ENCODE data around the gene PGLYRP1. TPM values are rescaled to one million over a fixed set of nuclear protein-coding genes. Genes with fewer than 3 reads are reported as not detected.

Gene PGLYRP1
- total RNA-seq, 4 donors from 2014 or later = not detected

- TF ChIP-seq POLR2A (IDR thresholded peaks at IDR 0.05) = no peak
- TF ChIP-seq CTCF (IDR thresholded peaks at IDR 0.05 in 4 of 5, conservative IDR thresholded peaks at IDR 0.05 in 1 of 5) = no peak
- DNase-seq (no peak), ATAC-seq (no peak)
- in situ Hi-C loops (cut with MboI; ENCODE audit: low sequenced_read_pairs in 4 of 4) = no loop called here
- Histone ChIP-seq H3K4me1 (no peaks in the 10 kb centered on the region), H3K36me3 (no peaks in the 10 kb centered on the region), H3K4me3 (no peak overlapping the region), H3K27ac (no peak overlapping the region), H3K9me3 (no peaks in the 10 kb centered on the region), H3K27me3 (peaks cover 7 to 20% (median 9%) of the 10 kb centered on the region in 3 donors)
- intact Hi-C loops (cut with DNase I; ENCODE audit: low total_unique reads) = no loop called here
These were observed 20.1 kb downstream of the PGLYRP1 start for GRCh38 chr19:46002678-46003275.

DNA sequence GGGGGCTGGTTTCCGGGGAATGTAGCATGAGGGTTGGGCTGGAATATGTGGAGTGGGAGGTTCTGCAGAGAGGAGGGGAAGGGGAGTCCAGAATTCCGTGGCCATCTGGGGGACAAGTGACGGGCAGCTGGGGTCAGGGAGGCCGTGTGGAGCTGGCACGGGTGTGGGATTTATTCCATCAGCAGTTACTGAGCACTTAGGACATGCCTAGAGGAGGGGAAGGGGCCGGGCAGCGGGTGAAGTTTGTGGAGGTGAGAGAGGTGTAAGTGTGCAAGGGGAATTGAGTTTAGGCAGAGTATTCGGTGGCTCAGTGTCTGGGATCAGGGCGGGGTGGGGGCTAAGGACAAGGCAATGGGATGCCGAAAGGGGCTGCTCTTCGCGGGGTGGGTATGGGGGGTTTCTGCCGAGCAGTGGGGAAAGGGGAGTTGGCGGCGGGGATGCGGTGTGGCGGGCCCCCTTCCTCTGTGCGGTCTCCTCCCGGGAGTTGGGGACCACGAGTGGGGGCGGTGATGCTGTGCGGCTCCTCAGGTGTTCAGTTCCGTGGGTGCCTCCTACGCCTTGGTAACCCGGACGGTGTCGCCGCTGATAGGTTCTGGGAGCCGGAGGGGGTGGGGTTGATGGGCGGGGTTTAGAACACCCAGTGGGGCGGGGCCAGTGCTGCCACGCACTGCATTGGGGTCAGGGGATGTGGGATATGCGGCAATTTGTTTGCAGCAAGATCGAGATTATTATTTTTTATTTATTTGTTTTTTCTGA is 22.2 kb downstream of the PGLYRP1 start:
- peaks cover 5 to 6% of the 10 kb centered on the region in 2 donors for H3K4me1 ChIP-seq
- in situ Hi-C loops (cut with MboI; ENCODE audit: low sequenced_read_pairs in 4 of 4) (no loop called here), intact Hi-C loops (cut with DNase I; ENCODE audit: low total_unique reads) (no loop called here)

GRCh38 chr19:45999653-46000121 is 23.2 kb downstream of the PGLYRP1 start:
- H3K27ac ChIP-seq = no peak overlapping the region
- intact Hi-C loops (cut with DNase I; ENCODE audit: low total_unique reads) = no loop called here
- no peak overlapping the region for H3K4me3 ChIP-seq
- H3K36me3 ChIP-seq = no peaks in the 10 kb centered on the region
- in situ Hi-C loops (cut with MboI; ENCODE audit: low sequenced_read_pairs in 4 of 4) = no loop called here
- peaks cover 6 to 7% of the 10 kb centered on the region in 2 donors for H3K4me1 ChIP-seq
- no peak for ATAC-seq
- no peaks in the 10 kb centered on the region for H3K9me3 ChIP-seq
- H3K27me3 ChIP-seq = peaks cover 7 to 20% (median 9%) of the 10 kb centered on the region in 3 donors
- DNase-seq = no peak
- no peak for TF ChIP-seq POLR2A (IDR thresholded peaks at IDR 0.05)
- no peak for TF ChIP-seq CTCF (IDR thresholded peaks at IDR 0.05 in 4 of 5, conservative IDR thresholded peaks at IDR 0.05 in 1 of 5)

More for the DNA sequence above, 22.2 kb downstream of the PGLYRP1 start:
- no peak overlapping the region for H3K27ac ChIP-seq
- ATAC-seq (no peak), DNase-seq (no peak)
- TF ChIP-seq POLR2A (IDR thresholded peaks at IDR 0.05) (no peak), CTCF (IDR thresholded peaks at IDR 0.05 in 4 of 5, conservative IDR thresholded peaks at IDR 0.05 in 1 of 5) (no peak)
- no peaks in the 10 kb centered on the region for H3K36me3 ChIP-seq
- H3K4me3 ChIP-seq = peak overlapping the region in 1 of 4 donors; percentile 3
- H3K27me3 ChIP-seq = peaks cover 7 to 20% (median 9%) of the 10 kb centered on the region in 3 donors
- H3K9me3 ChIP-seq = no peaks in the 10 kb centered on the region

DNA sequence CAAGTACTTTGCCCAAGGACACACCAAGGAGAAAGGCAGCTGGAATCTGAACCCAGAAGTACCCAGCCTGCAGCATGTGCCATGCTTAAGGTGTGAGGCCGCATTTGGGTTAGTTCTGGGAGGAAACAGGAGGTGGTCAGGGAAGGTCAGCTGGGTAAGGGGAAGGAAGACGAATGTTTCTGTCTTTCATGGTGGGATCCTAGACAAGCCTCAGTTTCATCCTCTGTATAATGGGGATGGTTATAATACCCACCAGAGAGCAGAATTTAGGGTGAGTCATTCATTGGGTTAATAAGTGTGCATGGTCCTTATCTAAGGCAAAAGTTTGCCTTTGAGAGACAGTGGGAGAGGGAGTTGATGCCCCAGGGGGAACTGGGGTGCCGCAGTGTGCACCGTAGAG is 24.0 kb downstream of the PGLYRP1 start:
- Histone ChIP-seq H3K4me1 (peaks cover 6 to 12% of the 10 kb centered on the region in 2 donors), H3K9me3 (no peaks in the 10 kb centered on the region), H3K4me3 (no peak overlapping the region), H3K36me3 (no peaks in the 10 kb centered on the region), H3K27me3 (peaks cover 7 to 20% (median 9%) of the 10 kb centered on the region in 3 donors), H3K27ac (no peak overlapping the region)
- no peak for DNase-seq
- intact Hi-C loops (cut with DNase I; ENCODE audit: low total_unique reads) = no loop called here
- no peak for ATAC-seq
- TF ChIP-seq CTCF (IDR thresholded peaks at IDR 0.05 in 4 of 5, conservative IDR thresholded peaks at IDR 0.05 in 1 of 5) (no peak), POLR2A (IDR thresholded peaks at IDR 0.05) (no peak)
- in situ Hi-C loops (cut with MboI; ENCODE audit: low sequenced_read_pairs in 4 of 4) = no loop called here
